ENCODE data around the gene KCTD19.

Gene KCTD19

GRCh38 chr16:67256701-67257230 is 69.8 kb downstream of the KCTD19 start:
- Histone ChIP-seq H3K9ac (ENCODE audit: low read length) (no peak overlapping the region), H3K27me3 (ENCODE audit: low read depth, low read length) (no peaks in the 10 kb centered on the region), H3K79me2 (ENCODE audit: low read length) (no peaks in the 10 kb centered on the region), H4K20me1 (ENCODE audit: insufficient read depth, low read length) (no peaks in the 10 kb centered on the region), H3K27ac (ENCODE audit: low read length) (no peak overlapping the region), H2AFZ (ENCODE audit: low read depth, low read length) (no peak overlapping the region), H3K4me1 (ENCODE audit: low read length) (no peaks in the 10 kb centered on the region), H3K4me2 (ENCODE audit: low read length) (no peak overlapping the region), H3K9me3 (ENCODE audit: insufficient read depth, low read length) (no peaks in the 10 kb centered on the region), H3K36me3 (replicated peaks; ENCODE audit: low read depth, low read length) (peaks cover 12% of the 10 kb centered on the region), H3K4me3 (ENCODE audit: low read length) (no peak overlapping the region)
- no peak for TF ChIP-seq EZH2phosphoT487 (IDR thresholded peaks at IDR 0.05; ENCODE audit: low read depth)
- TF ChIP-seq, protein P1, sequence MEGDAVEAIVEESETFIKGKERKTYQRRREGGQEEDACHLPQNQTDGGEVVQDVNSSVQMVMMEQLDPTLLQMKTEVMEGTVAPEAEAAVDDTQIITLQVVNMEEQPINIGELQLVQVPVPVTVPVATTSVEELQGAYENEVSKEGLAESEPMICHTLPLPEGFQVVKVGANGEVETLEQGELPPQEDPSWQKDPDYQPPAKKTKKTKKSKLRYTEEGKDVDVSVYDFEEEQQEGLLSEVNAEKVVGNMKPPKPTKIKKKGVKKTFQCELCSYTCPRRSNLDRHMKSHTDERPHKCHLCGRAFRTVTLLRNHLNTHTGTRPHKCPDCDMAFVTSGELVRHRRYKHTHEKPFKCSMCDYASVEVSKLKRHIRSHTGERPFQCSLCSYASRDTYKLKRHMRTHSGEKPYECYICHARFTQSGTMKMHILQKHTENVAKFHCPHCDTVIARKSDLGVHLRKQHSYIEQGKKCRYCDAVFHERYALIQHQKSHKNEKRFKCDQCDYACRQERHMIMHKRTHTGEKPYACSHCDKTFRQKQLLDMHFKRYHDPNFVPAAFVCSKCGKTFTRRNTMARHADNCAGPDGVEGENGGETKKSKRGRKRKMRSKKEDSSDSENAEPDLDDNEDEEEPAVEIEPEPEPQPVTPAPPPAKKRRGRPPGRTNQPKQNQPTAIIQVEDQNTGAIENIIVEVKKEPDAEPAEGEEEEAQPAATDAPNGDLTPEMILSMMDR (IDR thresholded peaks at IDR 0.05; ENCODE audit: low read depth, low read length): no peak

- H3K4me1 ChIP-seq (ENCODE audit: low read length): no peaks in the 10 kb centered on the region
- H3K9ac ChIP-seq (ENCODE audit: low read length): no peak overlapping the region
Measured at GRCh38 chr16:67255553-67256221, 70.9 kb downstream of the KCTD19 start.

DNA sequence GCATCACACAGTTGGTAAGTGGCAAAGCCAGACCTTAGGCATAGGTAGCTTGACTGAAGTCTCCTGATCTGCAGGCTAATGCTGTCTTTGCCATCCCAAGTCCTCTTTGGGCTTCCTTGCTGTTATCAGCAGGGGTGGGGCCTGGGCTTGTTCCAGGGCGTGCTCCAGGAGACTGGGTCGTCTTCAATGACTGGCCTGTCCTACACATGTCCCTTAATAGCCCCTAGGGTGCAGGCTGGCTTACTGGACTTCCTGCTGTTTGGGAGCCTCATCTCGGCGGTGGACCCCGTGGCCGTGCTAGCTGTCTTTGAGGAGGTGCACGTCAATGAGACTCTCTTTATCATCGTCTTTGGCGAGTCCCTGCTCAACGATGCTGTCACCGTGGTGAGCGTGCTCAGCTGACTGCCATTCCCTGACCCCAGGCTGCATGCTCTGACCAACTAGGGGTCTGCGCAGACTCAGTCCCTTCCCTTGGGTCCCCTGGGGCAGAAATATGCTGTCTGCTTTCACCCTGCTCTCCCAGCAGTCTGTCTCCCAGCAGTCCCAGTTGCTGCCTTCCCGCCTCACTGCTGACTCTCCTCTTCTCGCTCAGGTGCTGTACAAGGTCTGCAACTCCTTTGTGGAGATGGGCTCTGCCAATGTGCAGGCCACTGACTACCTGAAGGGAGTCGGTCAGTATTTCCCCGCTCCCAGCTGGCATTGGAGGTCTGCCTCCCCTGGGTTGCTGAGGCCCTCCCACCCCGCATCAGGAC is 71.6 kb downstream of the KCTD19 start:
- Histone ChIP-seq H3K36me3 (replicated peaks; ENCODE audit: low read depth, low read length) (peaks cover 12% of the 10 kb centered on the region), H3K4me1 (ENCODE audit: low read length) (peaks cover under 1% of the 10 kb centered on the region; the same call in 1 of the 2 replicates), H3K4me2 (ENCODE audit: low read length) (no peak overlapping the region), H3K27me3 (ENCODE audit: low read depth, low read length) (no peaks in the 10 kb centered on the region), H3K9me3 (ENCODE audit: insufficient read depth, low read length) (no peaks in the 10 kb centered on the region), H3K27ac (ENCODE audit: low read length) (no peak overlapping the region), H2AFZ (ENCODE audit: low read depth, low read length) (no peak overlapping the region), H3K9ac (ENCODE audit: low read length) (no peak overlapping the region), H4K20me1 (ENCODE audit: insufficient read depth, low read length) (no peaks in the 10 kb centered on the region), H3K4me3 (ENCODE audit: low read length) (no peak overlapping the region), H3K79me2 (ENCODE audit: low read length) (no peaks in the 10 kb centered on the region)
- TF ChIP-seq EZH2phosphoT487 (IDR thresholded peaks at IDR 0.05; ENCODE audit: low read depth): no peak
- TF ChIP-seq, protein P1 (IDR thresholded peaks at IDR 0.05; ENCODE audit: low read depth, low read length): no peak

More at GRCh38 chr16:67255553-67256221, 70.9 kb downstream of the KCTD19 start:
- Histone ChIP-seq H3K4me2 (ENCODE audit: low read length) (no peak overlapping the region), H3K4me3 (ENCODE audit: low read length) (no peak overlapping the region), H4K20me1 (ENCODE audit: insufficient read depth, low read length) (no peaks in the 10 kb centered on the region), H3K9me3 (ENCODE audit: insufficient read depth, low read length) (no peaks in the 10 kb centered on the region), H3K27me3 (ENCODE audit: low read depth, low read length) (no peaks in the 10 kb centered on the region), H3K79me2 (ENCODE audit: low read length) (no peaks in the 10 kb centered on the region), H3K27ac (ENCODE audit: low read length) (no peak overlapping the region), H2AFZ (ENCODE audit: low read depth, low read length) (no peak overlapping the region), H3K36me3 (replicated peaks; ENCODE audit: low read depth, low read length) (peaks cover 12% of the 10 kb centered on the region)
- no peak for TF ChIP-seq EZH2phosphoT487 (IDR thresholded peaks at IDR 0.05; ENCODE audit: low read depth)
- TF ChIP-seq, protein P1 (IDR thresholded peaks at IDR 0.05; ENCODE audit: low read depth, low read length): no peak
